A673 (cell line): ENCODE results near the gene TRPM3. TPM values are rescaled to one million over a fixed set of nuclear protein-coding genes. Genes with fewer than 3 reads are reported as not detected.

ENCODE experiments used
- BruUV-seq: library from RNA; stranded (reverse); fragments of 400-500 nt; replicated peaks from 2 replicates; lab custom pipeline; 2021; lab: Mats Ljungman, UMichigan
- CTCF ChIA-PET: fragments of 300-600 bp; sonication (Branson Sonifier 250); formaldehyde crosslinking; loops from one replicate; lab custom pipeline; 2022; ENCODE audit warnings: antibody characterized with exemption; lab: Charles Lee
- POLR2A ChIA-PET: fragments of 300-600 bp; sonication (Branson Sonifier 250); formaldehyde crosslinking; loops from one replicate; lab custom pipeline; 2022; ENCODE audit warnings: antibody characterized with exemption; ENCODE audit not compliant: low non-redundant PET; lab: Charles Lee
- DNase-seq: peaks from one replicate; pipeline ENCODE4 v3.0.0-alpha.2; 2015; ENCODE audit warnings: low spot score
- H3K27ac ChIP-seq: fragments of 200-600 bp; sonication (generic); 2 replicates; pipeline ENCODE4 v1.5.1; 2016; ENCODE audit warnings: mixed run types, low read depth, mild to moderate bottlenecking, mixed read lengths, antibody characterized with exemption, low read length; ENCODE audit not compliant: poor library complexity, severe bottlenecking
- H3K27me3 ChIP-seq: fragments of 200-600 bp; sonication (generic); replicated peaks from 2 replicates; pipeline ENCODE4 v1.6.1; 2017; ENCODE audit warnings: mixed run types, low read depth, mild to moderate bottlenecking, mixed read lengths, antibody characterized with exemption, low read length; ENCODE audit not compliant: insufficient read depth, poor library complexity
- H3K36me3 ChIP-seq: fragments of 200-600 bp; sonication (generic); 2 replicates; pipeline ENCODE4 v1.6.1; 2016; ENCODE audit warnings: mixed run types, mild to moderate bottlenecking, mixed read lengths, antibody characterized with exemption, low read length; ENCODE audit not compliant: insufficient read depth, poor library complexity, severe bottlenecking
- H3K4me1 ChIP-seq: fragments of 200-600 bp; sonication (generic); 2 replicates; pipeline ENCODE4 v1.6.1; 2017; ENCODE audit warnings: mixed run types, mild to moderate bottlenecking, mixed read lengths, antibody characterized with exemption, low read length; ENCODE audit not compliant: insufficient read depth, poor library complexity, severe bottlenecking
- H3K4me3 ChIP-seq: fragments of 200-600 bp; sonication (generic); 2 replicates; pipeline ENCODE4 v1.5.1; 2016; ENCODE audit warnings: low read depth, mixed run types, mild to moderate bottlenecking, mixed read lengths, low read length; ENCODE audit not compliant: poor library complexity, severe bottlenecking
- H3K9me3 ChIP-seq: fragments of 200-600 bp; sonication (generic); 2 replicates; pipeline ENCODE4 v1.6.1; 2016; ENCODE audit warnings: mixed run types, low read depth, mild to moderate bottlenecking, mixed read lengths, antibody characterized with exemption, low read length; ENCODE audit not compliant: poor library complexity, severe bottlenecking
- CTCF ChIP-seq: fragments of 300-800, 200-600 bp; sonication (generic); conservative IDR thresholded peaks from 2 replicates; pipeline ENCODE4 v1.5.1; 2017; ENCODE audit warnings: low read depth, mild to moderate bottlenecking, antibody characterized with exemption, low read length, moderate library complexity, mixed read lengths
- EZH2 ChIP-seq: fragments of 200-600 bp; sonication (generic); IDR thresholded peaks from 2 replicates; pipeline ENCODE4 v1.6.1; 2017; ENCODE audit warnings: borderline replicate concordance, low read depth, mild to moderate bottlenecking, mixed read lengths, antibody characterized with exemption, low read length; ENCODE audit not compliant: poor library complexity, severe bottlenecking
- intact Hi-C: fragments of 100-400 bp; cut with micrococcal nuclease; formaldehyde crosslinking; loops from one replicate; pipeline ENCODE4 v1.10.0; 2022; ENCODE audit not compliant: unreplicated experiment
- total RNA-seq: library from RNA; stranded (reverse); gene quantifications from 2 replicates; pipeline ENCODE4 v1.2.3, GENCODE V29; 2021

The TRPM3 gene
- total RNA-seq, 1 experiment from 2014 or later, result not detected

GRCh38 chr9:70995511-70995910, 125.9 kb downstream of the TRPM3 start:
- Histone ChIP-seq H3K4me3 (no peak overlapping the region), H3K4me1 (no peaks in the 10 kb centered on the region), H3K27me3 (no peaks in the 10 kb centered on the region), H3K36me3 (no peaks in the 10 kb centered on the region), H3K9me3 (no peaks in the 10 kb centered on the region), H3K27ac (no peak overlapping the region)
- no TSS peak for BruUV-seq
- CTCF ChIA-PET, result no interaction called here
- POLR2A ChIA-PET, result no interaction called here
- intact Hi-C loops, result no loop called here
- no peak for DNase-seq
- TF ChIP-seq CTCF, result no peak
- no peak for TF ChIP-seq EZH2

- no TSS peak for BruUV-seq
- no peaks in the 10 kb centered on the region for H3K36me3 ChIP-seq
- H3K4me1 ChIP-seq, result no peaks in the 10 kb centered on the region
- TF ChIP-seq CTCF (no peak), EZH2 (no peak)
- no peak for DNase-seq
- no peak overlapping the region for H3K4me3 ChIP-seq
- H3K27me3 ChIP-seq, result no peaks in the 10 kb centered on the region
- ChIA-PET POLR2A (no interaction called here), CTCF (no interaction called here)
- intact Hi-C loops, result no loop called here
- H3K9me3 ChIP-seq, result no peaks in the 10 kb centered on the region
- H3K27ac ChIP-seq, result no peak overlapping the region
Measured at GRCh38 chr9:70994582-70994981, 126.8 kb downstream of the TRPM3 start.

- DNase-seq, result no peak
- CTCF ChIA-PET, result no interaction called here
- POLR2A ChIA-PET, result no interaction called here
Measured at GRCh38 chr9:70988551-70988950, 132.9 kb downstream of the TRPM3 start.

More at GRCh38 chr9:70988551-70988950, 132.9 kb downstream of the TRPM3 start:
- H3K36me3 ChIP-seq, result no peaks in the 10 kb centered on the region
- H3K27ac ChIP-seq, result no peak overlapping the region
- TF ChIP-seq EZH2 (no peak), CTCF (no peak)
- no peaks in the 10 kb centered on the region for H3K9me3 ChIP-seq
- no peaks in the 10 kb centered on the region for H3K4me1 ChIP-seq
- no TSS peak for BruUV-seq
- H3K4me3 ChIP-seq, result no peak overlapping the region
- no peaks in the 10 kb centered on the region for H3K27me3 ChIP-seq
- intact Hi-C loops, result no loop called here
